H1 (cell line): ENCODE results near the gene CHRM1. TPM values are rescaled to one million over a fixed set of nuclear protein-coding genes. Genes with fewer than 3 reads are reported as not detected.
A peak's percentile ranks its signal among the peaks of the same experiment; 100 is the strongest.

Experiments
- ATF3 ChIP-seq: IDR thresholded peaks from 2 replicates; pipeline ENCODE4 v1.6.1; 2011; ENCODE audit warnings: low read depth, mild to moderate bottlenecking, low read length; ENCODE audit not compliant: insufficient read depth
- CTCF ChIP-seq, 3 experiments: IDR thresholded peaks; 1 replicate in 2 of 3; 2 replicates in 1 of 3; pipeline versions ENCODE4 v1.5.1 to v1.6.1; 2011; ENCODE audit warnings: low read length in 3 of 3, mild to moderate bottlenecking in 3 of 3, inconsistent platforms in 2 of 3, low read depth in 1 of 3, moderate library complexity in 1 of 3; ENCODE audit not compliant: insufficient read depth in 1 of 3; ENCODE audit errors: control extremely low read depth in 1 of 3
- GABPA ChIP-seq: IDR thresholded peaks from 2 replicates; pipeline ENCODE4 v1.6.1; 2011; ENCODE audit warnings: mild to moderate bottlenecking, low read length, moderate library complexity, borderline replicate concordance; ENCODE audit not compliant: insufficient read depth
- JUN ChIP-seq: IDR thresholded peaks from 2 replicates; pipeline ENCODE4 v1.6.1; 2011; ENCODE audit warnings: low read depth, mild to moderate bottlenecking, improper control_type of control experiment, low read length
- POU5F1 ChIP-seq: IDR thresholded peaks from 2 replicates; pipeline ENCODE4 v1.6.1; 2011; ENCODE audit warnings: low read depth, mild to moderate bottlenecking, low read length, moderate library complexity
- RBBP5 ChIP-seq: IDR thresholded peaks from 2 replicates; pipeline ENCODE4 v1.7.1; 2012; ENCODE audit warnings: low read depth, mild to moderate bottlenecking, inconsistent platforms, low read length, moderate library complexity, borderline replicate concordance
- SIN3A ChIP-seq, 2 experiments: IDR thresholded peaks in 1 of 2; conservative IDR thresholded peaks in 1 of 2; 2 replicates each; pipeline ENCODE4 v1.6.1; 2011 to 2012; ENCODE audit warnings: low read length in 2 of 2, improper control_type of control experiment in 1 of 2, low read depth in 1 of 2, mild to moderate bottlenecking in 1 of 2
- TAF1 ChIP-seq: IDR thresholded peaks from 2 replicates; pipeline ENCODE4 v1.6.1; 2011; ENCODE audit warnings: mild to moderate bottlenecking, low read depth, low read length
- polyA plus RNA-seq, 7 experiments: library from polyadenylated mRNA; depleted of rRNA in 3 of 7; stranded (reverse) in 5 of 7; unstranded in 2 of 7; fragments of >200 nt in 5 of 7; fragments of 200-250 nt in 2 of 7; gene quantifications; 1 replicate in 5 of 7; 2 replicates in 1 of 7; 4 replicates in 1 of 7; pipeline versions ENCODE4 v1.2.1 to v1.2.3, GENCODE V29; 2011 to 2013; ENCODE audit warnings: missing spikeins in 2 of 7, mixed read lengths in 2 of 7
- total RNA-seq: library from RNA; stranded (reverse); fragmentation: NEBNext Ultra II Directional; extraction: Animal tissue kit (Norgen Biotek cat#: 25700); gene quantifications from 2 replicates; pipeline ENCODE4 v1.2.1, GENCODE V29; 2021
- TF ChIP-seq, protein P1 (sequence below): IDR thresholded peaks from 2 replicates; pipeline ENCODE4 v1.6.1; 2012; ENCODE audit warnings: inconsistent platforms

CHRM1 gene
- total and polyA plus RNA-seq, 2 of the 8 experiments (the other 6 are each of a cell fraction or from before 2014, with no cell fraction given): 0.08 TPM; not detected in 1

GRCh38 chr11:62880803-62881578 lies 40.2 kb downstream of the CHRM1 start, which contains the start of gene SLC3A2 (continued):
- TF ChIP-seq CTCF (IDR thresholded peaks at IDR 0.05; ENCODE audit: control extremely low read depth in 1 of 3, insufficient read depth in 1 of 3, low read depth in 1 of 3, low read length in 3 of 3) (peak; percentile 60 to 82 (median 71)), GABPA (peak; percentile 21; the same call in 1 of the 2 replicates), JUN (no peak), RBBP5 (peak; percentile 79), ATF3 (no peak), SIN3A (conservative IDR thresholded peaks at IDR 0.05 in 1 of 2, IDR thresholded peaks at IDR 0.05 in 1 of 2; ENCODE audit: low read depth in 1 of 2, low read length in 2 of 2) (peak; percentile 73 to 84; a peak in 2 of 4 replicates), TAF1 (peak; percentile 97), POU5F1 (no peak)
- TF ChIP-seq, protein P1, sequence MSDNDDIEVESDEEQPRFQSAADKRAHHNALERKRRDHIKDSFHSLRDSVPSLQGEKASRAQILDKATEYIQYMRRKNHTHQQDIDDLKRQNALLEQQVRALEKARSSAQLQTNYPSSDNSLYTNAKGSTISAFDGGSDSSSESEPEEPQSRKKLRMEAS: peak; percentile 72
